Activated CD4-positive, alpha-beta T cell treated with anti-CD3 and anti-CD28 coated beads, Interleukin-2, Interleukin-6, amounts not matched to agents 100 ng/mL and 50 ng/mL, durations not matched to agents 16 hours and 8 hours (primary cell): ENCODE measurements around the gene FERMT2.

Experiments
- DNase-seq: peaks from one replicate; pipeline ENCODE4 v3.0.0-alpha.2; 2020

The FERMT2 gene

GRCh38 chr14:52950898-52951680 is at the start of gene FERMT2:
TSS of gene FERMT2 (minus strand) at chr14:52951050. CDS start at chr14:52950568, 482 bp downstream.
- DNase-seq = no peak

GRCh38 chr14:52998376-52999015 is 47.6 kb upstream of the FERMT2 start:
- DNase-seq = no peak

- DNase-seq = no peak
These were observed 45.6 kb upstream of the FERMT2 start for GRCh38 chr14:52996493-52996892.

GRCh38 chr14:52995998-52996397 is 45.1 kb upstream of the FERMT2 start:
- no peak for DNase-seq

- no peak for DNase-seq
These were observed 41.5 kb upstream of the FERMT2 start for GRCh38 chr14:52992236-52992870.

- DNase-seq = no peak
These were observed 37.3 kb upstream of the FERMT2 start for GRCh38 chr14:52988139-52988538.

- no peak for DNase-seq
These were observed 36.7 kb upstream of the FERMT2 start for GRCh38 chr14:52987514-52987913.

- DNase-seq = no peak
These were observed 36.2 kb upstream of the FERMT2 start for GRCh38 chr14:52987042-52987441.

- no peak for DNase-seq
These were observed 26.9 kb upstream of the FERMT2 start for GRCh38 chr14:52977798-52978197.

GRCh38 chr14:52974406-52974805 is 23.6 kb upstream of the FERMT2 start:
- DNase-seq = no peak

GRCh38 chr14:52961060-52961639 is 10.3 kb upstream of the FERMT2 start:
- peak; percentile 55 for DNase-seq

- DNase-seq = peak; percentile 26
These were observed 9.8 kb upstream of the FERMT2 start for GRCh38 chr14:52960627-52961026.

- DNase-seq = peak; percentile 26
These were observed 3.7 kb upstream of the FERMT2 start for GRCh38 chr14:52954346-52955214.

GRCh38 chr14:52951681-52952554 is 1.1 kb upstream of the FERMT2 start:
- DNase-seq = no peak

- DNase-seq = no peak
These were observed 396 bp downstream of the FERMT2 start for GRCh38 chr14:52950410-52950897.

GRCh38 chr14:52949711-52950409 is 990 bp downstream of the FERMT2 start:
- DNase-seq = no peak

GRCh38 chr14:52949249-52949648 is 1.6 kb downstream of the FERMT2 start:
- no peak for DNase-seq

GRCh38 chr14:52948836-52949235 is 2.0 kb downstream of the FERMT2 start:
- DNase-seq = no peak

- DNase-seq = no peak
These were observed 2.8 kb downstream of the FERMT2 start for GRCh38 chr14:52948039-52948438.

- no peak for DNase-seq
These were observed 6.6 kb downstream of the FERMT2 start for GRCh38 chr14:52944254-52944653.

GRCh38 chr14:52939427-52939826 is 11.4 kb downstream of the FERMT2 start:
- DNase-seq = no peak
